GM21447 (cell line): ENCODE measurements around the gene RAD51B.

Experiments used
- ATAC-seq: cut with Tn5 transposase; IDR thresholded peaks from one replicate; pipeline ENCODE4 v1.9.1; 2021; ENCODE audit not compliant: unreplicated experiment

RAD51B gene

GRCh38 chr14:68228656-68229055 lies 409.1 kb downstream of the RAD51B start:
- no peak for ATAC-seq

- no peak for ATAC-seq
Observed at GRCh38 chr14:68229423-68230100, 410.0 kb downstream of the RAD51B start.

- no peak for ATAC-seq
Observed at GRCh38 chr14:68230202-68230949, 410.8 kb downstream of the RAD51B start.

- ATAC-seq, result no peak
Observed at GRCh38 chr14:68230950-68231717, 411.6 kb downstream of the RAD51B start.

- ATAC-seq, result no peak
Observed at GRCh38 chr14:68231898-68232297, 412.3 kb downstream of the RAD51B start.

- ATAC-seq, result peak; percentile 91
Observed at GRCh38 chr14:68232300-68233055, 412.9 kb downstream of the RAD51B start.

GRCh38 chr14:68233101-68233784 lies 413.7 kb downstream of the RAD51B start:
- no peak for ATAC-seq

- no peak for ATAC-seq
Observed at GRCh38 chr14:68234101-68234905, 414.7 kb downstream of the RAD51B start.

- ATAC-seq, result no peak
Observed at GRCh38 chr14:68235011-68235410, 415.4 kb downstream of the RAD51B start.

GRCh38 chr14:68236582-68237458 lies 417.2 kb downstream of the RAD51B start:
- ATAC-seq, result no peak

GRCh38 chr14:68238551-68238950 lies 419.0 kb downstream of the RAD51B start:
- ATAC-seq, result no peak

GRCh38 chr14:68238976-68239375 lies 419.4 kb downstream of the RAD51B start:
- ATAC-seq, result no peak

GRCh38 chr14:68239988-68240771 lies 420.6 kb downstream of the RAD51B start:
- no peak for ATAC-seq

- ATAC-seq, result no peak
Observed at GRCh38 chr14:68241862-68242487, 422.4 kb downstream of the RAD51B start.

- ATAC-seq, result no peak
Observed at GRCh38 chr14:68243450-68244010, 424.0 kb downstream of the RAD51B start.

- ATAC-seq, result no peak
Observed at GRCh38 chr14:68244262-68244980, 424.8 kb downstream of the RAD51B start.
